ENCODE data around the gene OPN4. TPM values are rescaled to one million over a fixed set of nuclear protein-coding genes. Genes with fewer than 3 reads are reported as not detected.

OPN4 gene
- total RNA-seq, 1 experiment from 2014 or later = not detected

GRCh38 chr10:86707505-86707904 lies 53.2 kb downstream of the OPN4 start:
- ChIA-PET POLR2A (ENCODE audit: unreplicated experiment) (no interaction called here), CTCF (no interaction called here)
- DNase-seq (no peak), ATAC-seq (no peak)
- BruUV-seq (replicated peaks) = no TSS peak
- Histone ChIP-seq H3K79me2 (ENCODE audit: low read length) (no peaks in the 10 kb centered on the region), H3K4me2 (ENCODE audit: low read length) (no peak overlapping the region), H4K20me1 (ENCODE audit: low read length) (no peaks in the 10 kb centered on the region), H3K9me3 (ENCODE audit: low read length) (no peaks in the 10 kb centered on the region), H3K27me3 (ENCODE audit: low read length) (no peaks in the 10 kb centered on the region), H3K27ac (ENCODE audit: low read length) (no peak overlapping the region), H3K4me3 (ENCODE audit: low read length) (no peak overlapping the region), H2AFZ (ENCODE audit: low read length) (no peak overlapping the region), H3K9me2 (replicated peaks; ENCODE audit: low read length) (no peaks in the 10 kb centered on the region), H3K4me1 (ENCODE audit: insufficient read depth, low read length) (peaks cover 9% of the 10 kb centered on the region), H3K9ac (ENCODE audit: low read length) (no peak overlapping the region), H3K36me3 (ENCODE audit: low read depth, low read length) (no peaks in the 10 kb centered on the region), H3F3A (ENCODE audit: low read length, unreplicated experiment) (no peaks in the 10 kb centered on the region)
- intact Hi-C loops (cut with micrococcal nuclease) = no loop called here
- TF ChIP-seq EZH2phosphoT487 (IDR thresholded peaks at IDR 0.05; ENCODE audit: borderline replicate concordance, low read length) (no peak), EZH2 (IDR thresholded peaks at IDR 0.05; ENCODE audit: low read length, unreplicated experiment) (no peak), CTCF (conservative IDR thresholded peaks at IDR 0.05; ENCODE audit: low read depth, low read length) (no peak)

- ATAC-seq (no peak), DNase-seq (no peak)
- peaks cover 9% of the 10 kb centered on the region for H3K4me1 ChIP-seq (ENCODE audit: insufficient read depth, low read length)
- H4K20me1 ChIP-seq (ENCODE audit: low read length) = no peaks in the 10 kb centered on the region
- H3K9me3 ChIP-seq (ENCODE audit: low read length) = no peaks in the 10 kb centered on the region
- H3F3A ChIP-seq (ENCODE audit: low read length, unreplicated experiment) = no peaks in the 10 kb centered on the region
- H3K36me3 ChIP-seq (ENCODE audit: low read depth, low read length) = no peaks in the 10 kb centered on the region
- H3K9me2 ChIP-seq (replicated peaks; ENCODE audit: low read length) = no peaks in the 10 kb centered on the region
- H3K79me2 ChIP-seq (ENCODE audit: low read length) = no peaks in the 10 kb centered on the region
- H3K9ac ChIP-seq (ENCODE audit: low read length) = no peak overlapping the region
- no TSS peak for BruUV-seq (replicated peaks)
- H3K27me3 ChIP-seq (ENCODE audit: low read length) = no peaks in the 10 kb centered on the region
- no peak overlapping the region for H3K4me2 ChIP-seq (ENCODE audit: low read length)
- intact Hi-C loops (cut with micrococcal nuclease) = no loop called here
- H3K4me3 ChIP-seq (ENCODE audit: low read length) = no peak overlapping the region
- ChIA-PET CTCF (no interaction called here), POLR2A (ENCODE audit: unreplicated experiment) (no interaction called here)
- no peak overlapping the region for H2AFZ ChIP-seq (ENCODE audit: low read length)
- no peak overlapping the region for H3K27ac ChIP-seq (ENCODE audit: low read length)
- TF ChIP-seq EZH2 (IDR thresholded peaks at IDR 0.05; ENCODE audit: low read length, unreplicated experiment) = no peak
- no peak for TF ChIP-seq EZH2phosphoT487 (IDR thresholded peaks at IDR 0.05; ENCODE audit: borderline replicate concordance, low read length)
- no peak for TF ChIP-seq CTCF (conservative IDR thresholded peaks at IDR 0.05; ENCODE audit: low read depth, low read length)
Measured at GRCh38 chr10:86708068-86708782, 53.9 kb downstream of the OPN4 start.

- no peaks in the 10 kb centered on the region for H3K9me3 ChIP-seq (ENCODE audit: low read length)
- BruUV-seq (replicated peaks) = no TSS peak
- DNase-seq (no peak), ATAC-seq (no peak)
- no peak overlapping the region for H3K27ac ChIP-seq (ENCODE audit: low read length)
- no peaks in the 10 kb centered on the region for H3F3A ChIP-seq (ENCODE audit: low read length, unreplicated experiment)
- H3K79me2 ChIP-seq (ENCODE audit: low read length) = no peaks in the 10 kb centered on the region
- H2AFZ ChIP-seq (ENCODE audit: low read length) = no peak overlapping the region
- no peaks in the 10 kb centered on the region for H3K27me3 ChIP-seq (ENCODE audit: low read length)
- POLR2A ChIA-PET (ENCODE audit: unreplicated experiment) = no interaction called here
- H3K4me2 ChIP-seq (ENCODE audit: low read length) = no peak overlapping the region
- TF ChIP-seq EZH2 (IDR thresholded peaks at IDR 0.05; ENCODE audit: low read length, unreplicated experiment) (no peak), EZH2phosphoT487 (IDR thresholded peaks at IDR 0.05; ENCODE audit: borderline replicate concordance, low read length) (no peak), CTCF (conservative IDR thresholded peaks at IDR 0.05; ENCODE audit: low read depth, low read length) (no peak)
- H3K36me3 ChIP-seq (ENCODE audit: low read depth, low read length) = no peaks in the 10 kb centered on the region
- CTCF ChIA-PET = no interaction called here
- H3K4me3 ChIP-seq (ENCODE audit: low read length) = no peak overlapping the region
- H4K20me1 ChIP-seq (ENCODE audit: low read length) = no peaks in the 10 kb centered on the region
- no peaks in the 10 kb centered on the region for H3K9me2 ChIP-seq (replicated peaks; ENCODE audit: low read length)
- intact Hi-C loops (cut with micrococcal nuclease) = no loop called here
- H3K9ac ChIP-seq (ENCODE audit: low read length) = no peak overlapping the region
- H3K4me1 ChIP-seq (ENCODE audit: insufficient read depth, low read length) = peaks cover 9% of the 10 kb centered on the region
Measured at GRCh38 chr10:86708783-86709380, 54.5 kb downstream of the OPN4 start.

All from PC-3 (cell line).